ENCODE results near the gene CACNB2. TPM values are rescaled to one million over a fixed set of nuclear protein-coding genes. Genes with fewer than 3 reads are reported as not detected.
"Not testable (repeated sequence)": the region's sequence is repeated elsewhere in the genome, so short reads cannot be mapped to it uniquely, and the experiment has no call there.

CACNB2 gene
- total RNA-seq, 2 experiments from 2014 or later: not detected

DNA sequence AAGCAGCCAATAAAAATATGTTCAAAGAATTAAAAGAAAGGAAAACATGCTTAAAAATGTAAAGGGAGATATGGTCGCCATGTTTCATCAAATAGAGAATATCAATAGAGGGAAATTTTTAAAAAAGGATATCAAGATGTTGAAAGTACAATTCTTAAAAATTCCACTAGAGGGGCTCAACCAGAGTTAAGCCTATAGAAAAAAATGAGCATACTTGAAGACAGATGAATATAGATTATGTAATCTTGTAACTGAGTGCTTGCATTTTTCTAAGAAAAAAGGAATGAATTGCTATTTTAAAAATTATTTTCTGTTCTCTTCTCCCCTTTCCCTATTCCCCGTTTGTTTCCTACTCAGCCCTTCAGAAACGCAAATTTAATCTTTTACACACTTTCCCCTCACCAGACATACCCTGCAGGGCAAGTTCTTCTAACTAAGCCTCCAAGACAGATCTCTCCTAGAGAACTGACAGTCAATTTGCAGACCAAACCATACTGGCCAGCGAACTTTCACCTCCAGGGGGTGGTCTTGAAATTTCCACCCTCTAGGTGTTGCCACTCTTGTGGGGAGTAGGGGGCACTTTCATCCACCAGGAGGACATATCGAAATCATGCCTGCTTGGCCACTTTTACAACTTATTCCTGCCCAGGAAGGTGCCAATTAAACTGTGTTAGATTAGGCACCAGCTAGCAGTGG is 443.5 kb downstream of the CACNB2 start:
- ChIA-PET POLR2A (no interaction called here), CTCF (interaction anchor here (0.7 kb wide), 1 partner anchor 72 kb away, joined by 3 read pairs; no protein-coding TSS in a partner anchor)

DNA sequence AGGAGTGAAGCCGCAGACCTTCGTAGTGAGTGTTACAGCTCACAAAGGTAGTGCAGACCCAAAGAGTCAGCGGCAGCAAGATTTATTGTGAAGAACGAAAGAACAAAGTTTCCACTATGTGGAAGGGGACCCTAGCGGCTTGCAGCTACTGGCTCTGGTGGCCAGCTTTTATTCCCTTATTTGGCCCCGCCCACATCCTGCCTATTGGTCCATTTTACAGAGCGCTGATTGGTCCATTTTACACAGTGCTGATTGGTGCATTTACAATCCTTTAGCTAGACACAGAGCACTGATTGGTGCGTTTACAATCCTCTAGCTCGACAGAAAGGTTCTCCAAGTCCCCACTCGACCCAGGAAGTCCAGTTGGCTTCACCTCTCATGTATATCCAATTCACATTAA is 446.4 kb downstream of the CACNB2 start:
- CTCF ChIA-PET, POLR2A ChIA-PET: not testable (repeated sequence)

DNA sequence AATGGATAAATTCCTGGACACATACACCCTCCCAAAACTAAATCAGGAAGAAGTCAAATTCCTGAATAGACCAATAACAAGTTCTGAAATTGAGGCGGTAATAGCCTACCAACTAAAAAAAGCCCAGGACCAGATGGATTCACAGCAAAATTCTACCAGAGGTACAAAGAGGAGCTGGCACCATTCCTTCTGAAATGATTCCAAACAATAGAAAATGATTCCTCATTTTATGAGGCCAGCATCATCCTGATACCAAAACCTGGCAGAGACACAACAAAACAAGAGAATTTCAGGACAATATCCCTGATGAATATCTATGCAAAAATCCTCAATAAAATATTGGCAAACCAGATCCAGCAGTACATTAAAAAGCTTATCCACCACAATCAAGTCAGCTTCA is 450.9 kb downstream of the CACNB2 start:
- CTCF ChIA-PET, POLR2A ChIA-PET: not testable (repeated sequence)

Other genes starting within 250 kb of the CACNB2 start
- not detected for gene SLC39A12, start 188.5 kb upstream of the CACNB2 start, total RNA-seq